Endothelial cell of umbilical vein (primary cell): ENCODE measurements around the gene TEX29. TPM values are rescaled to one million over a fixed set of nuclear protein-coding genes. Genes with fewer than 3 reads are reported as not detected.

Source experiments
- BruUV-seq: library from RNA; stranded (reverse); fragments of 400-500 nt; replicated peaks from 2 replicates; lab custom pipeline; 2021; lab: Mats Ljungman, UMichigan
- CTCF ChIA-PET: fragments of 300-600, 350-600 bp; sonication (Branson Sonifier 250); formaldehyde crosslinking; loops from one replicate; lab custom pipeline; 2021; ENCODE audit warnings: antibody characterized with exemption, inconsistent platforms; lab: Charles Lee
- POLR2A ChIA-PET: fragments of 300-600, 350-600 bp; sonication (Branson Sonifier 250); formaldehyde crosslinking; loops from one replicate; lab custom pipeline; 2021; ENCODE audit warnings: antibody characterized with exemption, inconsistent platforms; lab: Charles Lee
- DNase-seq: peaks from one replicate; pipeline ENCODE4 v3.0.0-alpha.2; 2011; ENCODE audit warnings: low read depth, low spot score
- FAIRE-seq: peaks from 2 replicates; lab custom pipeline; 2011; peaks lifted over from hg19 to GRCh38; lab: Jason Lieb, UNC
- H2AFZ ChIP-seq: 2 replicates; pipeline ENCODE4 v1.6.0; 2012; ENCODE audit warnings: low read depth, low read length, control low read depth, inconsistent platforms
- H3K27ac ChIP-seq: 2 replicates; pipeline ENCODE4 v1.5.1; 2011; ENCODE audit warnings: low read depth, mild to moderate bottlenecking, control low read depth, low read length, moderate library complexity; ENCODE audit not compliant: insufficient read depth
- H3K27me3 ChIP-seq, 2 experiments: 2 replicates each; pipeline versions ENCODE4 v1.6.0 to v1.6.1; 2011; ENCODE audit warnings: low read length in 2 of 2, mixed read lengths in 1 of 2; ENCODE audit not compliant: control insufficient read depth in 2 of 2, insufficient read depth in 2 of 2
- H3K36me3 ChIP-seq, 2 experiments: 2 replicates in 1 of 2; 3 replicates in 1 of 2; pipeline ENCODE4 v1.5.1; 2011; ENCODE audit warnings: low read length in 2 of 2, mild to moderate bottlenecking in 1 of 2, moderate library complexity in 1 of 2; ENCODE audit not compliant: control insufficient read depth in 2 of 2, insufficient read depth in 2 of 2; ENCODE audit errors: extremely low read depth in 1 of 2
- H3K4me1 ChIP-seq: 3 replicates; pipeline ENCODE4 v1.5.1; 2011; ENCODE audit warnings: mild to moderate bottlenecking, low read length; ENCODE audit not compliant: control insufficient read depth, insufficient read depth; ENCODE audit errors: extremely low read depth
- H3K4me2 ChIP-seq: 2 replicates; pipeline ENCODE4 v1.6.1; 2011; ENCODE audit warnings: low read length, control low read depth, mixed read lengths; ENCODE audit not compliant: insufficient read depth
- H3K4me3 ChIP-seq, 3 experiments: fragments of 200-600 bp in 1 of 3; sonication (generic), shearing (Covaris generic) in 1 of 3; replicated peaks in 1 of 3; 2 replicates each; pipeline ENCODE4 v1.5.1; 2011 to 2016; ENCODE audit warnings: control low read depth in 3 of 3, low read length in 3 of 3, mild to moderate bottlenecking in 2 of 3, inconsistent platforms in 1 of 3, low read depth in 1 of 3, moderate library complexity in 1 of 3; ENCODE audit not compliant: insufficient read depth in 1 of 3
- H3K79me2 ChIP-seq: 2 replicates; pipeline ENCODE4 v1.6.0; 2012; ENCODE audit warnings: low read length, inconsistent platforms; ENCODE audit not compliant: control insufficient read depth, insufficient read depth
- H3K9ac ChIP-seq: replicated peaks from 2 replicates; pipeline ENCODE3; 2011; ENCODE audit warnings: low read length, control low read depth; ENCODE audit not compliant: insufficient read depth; ENCODE audit errors: extremely low read depth
- H3K9me1 ChIP-seq: replicated peaks from 3 replicates; pipeline ENCODE4 v1.6.0; 2011; ENCODE audit warnings: mild to moderate bottlenecking, low read length; ENCODE audit not compliant: control insufficient read depth, insufficient read depth; ENCODE audit errors: extremely low read depth
- H3K9me3 ChIP-seq: replicated peaks from 2 replicates; pipeline ENCODE4 v1.5.1; 2012; ENCODE audit warnings: low read length, inconsistent platforms; ENCODE audit not compliant: control insufficient read depth, insufficient read depth
- H4K20me1 ChIP-seq: replicated peaks from 2 replicates; pipeline ENCODE3; 2011; ENCODE audit warnings: mild to moderate bottlenecking, low read length; ENCODE audit not compliant: control insufficient read depth, insufficient read depth; ENCODE audit errors: extremely low read depth
- CTCF ChIP-seq, 2 donors: IDR thresholded peaks; 1 replicate in 1 of 2; 2 replicates in 1 of 2; pipeline ENCODE4 v1.5.1; 2011; ENCODE audit warnings: low read length in 2 of 2, mild to moderate bottlenecking in 2 of 2, moderate library complexity in 2 of 2, control low read depth in 1 of 2, inconsistent platforms in 1 of 2, low read depth in 1 of 2; ENCODE audit not compliant: insufficient read depth in 1 of 2; ENCODE audit errors: extremely low read depth in 1 of 2
- EZH2 ChIP-seq: IDR thresholded peaks from 2 replicates; pipeline ENCODE4 v1.6.1; 2012; ENCODE audit warnings: borderline replicate concordance, low read depth, mild to moderate bottlenecking, moderate library complexity, low read length, inconsistent platforms; ENCODE audit not compliant: severe bottlenecking
- FOS ChIP-seq: IDR thresholded peaks from 2 replicates; pipeline ENCODE4 v1.6.1; 2011; ENCODE audit warnings: mild to moderate bottlenecking, low read length, moderate library complexity, borderline replicate concordance; ENCODE audit not compliant: insufficient read depth
- GATA2 ChIP-seq: IDR thresholded peaks from 2 replicates; pipeline ENCODE4 v1.7.0; 2011; ENCODE audit warnings: low read depth, mild to moderate bottlenecking, moderate library complexity, mixed read lengths, low read length; ENCODE audit not compliant: insufficient read length, insufficient read depth
- JUN ChIP-seq: IDR thresholded peaks from 2 replicates; pipeline ENCODE4 v1.6.1; 2011; ENCODE audit warnings: borderline replicate concordance, low read depth; ENCODE audit not compliant: insufficient read length, insufficient read depth
- MYC ChIP-seq: IDR thresholded peaks from one replicate; pipeline ENCODE4 v1.6.1; 2011; ENCODE audit warnings: mild to moderate bottlenecking, low read depth, low read length
- POLR2A ChIP-seq: IDR thresholded peaks from 2 replicates; pipeline ENCODE4 v1.6.1; 2012; ENCODE audit warnings: low read depth, mild to moderate bottlenecking, control low read depth, low read length
- POLR2AphosphoS5 ChIP-seq: IDR thresholded peaks from 2 replicates; pipeline ENCODE4 v1.6.1; 2012; ENCODE audit warnings: low read depth, mild to moderate bottlenecking, control low read depth, low read length, moderate library complexity; ENCODE audit not compliant: insufficient read depth
- dilution Hi-C: fragments of 300-500 bp; cut with MboI; formaldehyde crosslinking; loops from one replicate; pipeline ENCODE4 v1.15.0; 2019; ENCODE audit warnings: low sequenced_read_pairs; ENCODE audit not compliant: extremely low pct_ligation_motif_present
- intact Hi-C: fragments of 100-400 bp; cut with micrococcal nuclease; formaldehyde crosslinking; loops from one replicate; pipeline ENCODE4 v1.10.0; 2022
- polyA plus RNA-seq, 4 experiments: library from polyadenylated mRNA; depleted of rRNA in 3 of 4; stranded (reverse) in 3 of 4; unstranded in 1 of 4; fragments of >200 nt; gene quantifications; 2 replicates each; pipeline versions ENCODE4 v1.2.1 to v1.2.3, GENCODE V29; 2011 to 2012; ENCODE audit warnings: missing spikeins in 1 of 4
- total RNA-seq: library from RNA; stranded (reverse); gene quantifications from 2 replicates; pipeline ENCODE4 v1.2.3, GENCODE V29; 2021
- TF ChIP-seq, protein P1 (sequence below): IDR thresholded peaks from 2 replicates; pipeline ENCODE4 v1.6.1; 2011; ENCODE audit not compliant: insufficient read depth, insufficient read length

The TEX29 gene
- total and polyA plus RNA-seq, 2 donors (not counting 3 experiments of a cell fraction or from before 2014, with no cell fraction given), result 0.44 TPM; not detected in 1

DNA sequence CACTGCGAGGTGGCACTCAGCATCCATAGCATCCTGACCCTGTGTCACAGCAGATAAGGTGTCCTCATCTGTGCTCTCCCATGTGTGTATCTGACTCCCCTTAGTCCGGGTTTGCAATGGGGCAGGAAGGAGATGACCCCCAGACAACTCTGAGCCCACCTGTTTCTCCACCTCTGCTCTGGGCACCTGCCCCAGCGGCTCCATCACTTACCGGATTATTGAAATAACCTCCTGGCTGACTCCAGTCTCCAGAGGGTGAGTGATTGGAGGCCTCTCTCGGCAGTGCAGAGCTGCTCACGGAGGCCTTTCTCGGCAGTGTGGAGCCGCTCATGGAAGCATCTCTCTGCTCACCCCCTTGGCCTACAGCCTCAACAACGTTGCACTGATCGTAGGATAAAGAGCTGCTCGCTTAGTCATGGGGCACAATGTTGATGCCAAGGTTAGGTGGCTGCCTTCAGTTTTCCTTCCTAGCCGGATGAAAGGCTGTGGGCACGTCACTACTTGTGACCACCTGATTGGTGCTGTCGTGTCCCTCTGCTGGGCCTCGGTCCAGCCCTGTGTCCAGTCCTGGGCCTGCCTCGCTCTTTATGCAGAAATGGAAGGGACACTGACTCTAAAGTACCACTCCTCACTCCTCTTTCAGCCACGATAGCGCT lies 67.6 kb downstream of the TEX29 start:
- Histone ChIP-seq H3K4me2 (no peak overlapping the region), H3K4me1 (no peaks in the 10 kb centered on the region), H4K20me1 (no peaks in the 10 kb centered on the region), H3K9me1 (no peaks in the 10 kb centered on the region), H2AFZ (no peak overlapping the region), H3K27me3 (no peaks in the 10 kb centered on the region), H3K79me2 (no peaks in the 10 kb centered on the region), H3K36me3 (no peaks in the 10 kb centered on the region), H3K4me3 (no peak overlapping the region), H3K9me3 (no peaks in the 10 kb centered on the region), H3K27ac (no peak overlapping the region), H3K9ac (no peak overlapping the region)
- dilution Hi-C loops (no loop called here), intact Hi-C loops (no loop called here)
- TF ChIP-seq MYC (no peak), GATA2 (no peak), EZH2 (no peak), FOS (no peak), POLR2A (no peak), CTCF (IDR thresholded peaks at IDR 0.05; ENCODE audit: extremely low read depth in 1 of 2, insufficient read depth in 1 of 2, low read depth in 1 of 2, low read length in 2 of 2) (no peak), JUN (no peak), POLR2AphosphoS5 (no peak)
- TF ChIP-seq, protein P1, sequence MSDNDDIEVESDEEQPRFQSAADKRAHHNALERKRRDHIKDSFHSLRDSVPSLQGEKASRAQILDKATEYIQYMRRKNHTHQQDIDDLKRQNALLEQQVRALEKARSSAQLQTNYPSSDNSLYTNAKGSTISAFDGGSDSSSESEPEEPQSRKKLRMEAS, result no peak
- POLR2A ChIA-PET, result no interaction called here
- CTCF ChIA-PET, result no interaction called here
- DNase-seq (no peak), FAIRE-seq (no peak)
- BruUV-seq, result no TSS peak
